Heart left ventricle (tissue), 16 donors: ENCODE results near the gene CMIP. TPM values are rescaled to one million over a fixed set of nuclear protein-coding genes. Genes with fewer than 3 reads are reported as not detected.

ENCODE experiments used
- ATAC-seq, 4 donors: fragments of 200-7000 bp; cut with Tn5 transposase; one replicate each; pipeline ENCODE4 v1.9.1; 2020 to 2022; ENCODE audit warnings: moderate library complexity in 4 of 4, mild to moderate bottlenecking in 3 of 4, moderate number of reproducible peaks in 1 of 4
- DNase-seq, 5 donors: peaks; one replicate each; pipeline ENCODE4 v3.0.0-alpha.2; 2020
- H3K27ac ChIP-seq, 12 donors: fragments of 200-600 bp; sonication (generic) in 4 of 12; one replicate each; pipeline versions ENCODE4 v1.5.0 to v1.8.0; 2016 to 2022; ENCODE audit warnings: mild to moderate bottlenecking in 2 of 12
- H3K27me3 ChIP-seq, 9 donors: fragments of 200-600 bp; sonication (generic) in 2 of 9; one replicate each; pipeline versions ENCODE4 v1.5.1 to v1.8.0; 2016 to 2022; ENCODE audit warnings: mild to moderate bottlenecking in 3 of 9
- H3K36me3 ChIP-seq, 9 donors: fragments of 200-600 bp; sonication (generic) in 2 of 9; one replicate each; pipeline versions ENCODE4 v1.5.0 to v1.8.0; 2018 to 2022; ENCODE audit warnings: mild to moderate bottlenecking in 2 of 9
- H3K4me1 ChIP-seq, 12 donors: fragments of 200-600 bp; sonication (generic) in 4 of 12; one replicate each; pipeline versions ENCODE4 v1.5.0 to v1.8.0; 2016 to 2022; ENCODE audit warnings: mild to moderate bottlenecking in 3 of 12
- H3K4me3 ChIP-seq, 12 donors: fragments of 200-600 bp; sonication (generic) in 4 of 12; one replicate each; pipeline versions ENCODE4 v1.5.0 to v1.8.0; 2017 to 2022; ENCODE audit warnings: mild to moderate bottlenecking in 9 of 12, moderate library complexity in 4 of 12
- H3K9me3 ChIP-seq, 12 donors: fragments of 200-600 bp; sonication (generic) in 4 of 12; one replicate each; pipeline versions ENCODE4 v1.5.0 to v1.8.0; 2016 to 2022; ENCODE audit warnings: mild to moderate bottlenecking in 1 of 12
- POLR2A ChIP-seq, 2 donors: fragments of 450-650 bp; IDR thresholded peaks; one replicate each; pipeline ENCODE4 v1.6.1; 2017; ENCODE audit warnings: antibody characterized with exemption in 2 of 2, mild to moderate bottlenecking in 2 of 2, moderate library complexity in 2 of 2
- WGBS, 4 donors: extraction: QIAGEN DNeasy Blood & Tissue Kit in 2 of 4; methylation state at CpG; one replicate each; pipeline versions ENCODE4 v1.1.5 to v1.1.7; 2013 to 2018; 5-methylcytosine and 5-hydroxymethylcytosine counted together
- intact Hi-C, 10 donors: fragments of 100-400 bp; cut with DNase I; formaldehyde crosslinking; loops; one replicate each; pipeline versions ENCODE4 v1.11.1 to v1.14.2; 2022
- polyA plus RNA-seq, 2 donors: library from polyadenylated mRNA; stranded (reverse); fragments of 200-250 nt; gene quantifications; one replicate each; pipeline ENCODE4 v1.2.3, GENCODE V29; 2013
- total RNA-seq, 9 donors: library from RNA; depleted of rRNA in 2 of 9; stranded (reverse); fragments of >200 nt in 2 of 9; fragmentation: NEBNext Ultra II Directional in 3 of 9; extraction: Animal tissue kit (Norgen Biotek cat#: 25700) in 3 of 9; gene quantifications; one replicate each; pipeline versions ENCODE4 v1.1.0 to v1.2.4, GENCODE V29; 2016 to 2023
- TF ChIP-seq, protein P1 (sequence below), 12 donors: fragments of 200-600 bp; sonication (generic) in 4 of 12; IDR thresholded peaks; one replicate each; pipeline versions ENCODE4 v1.5.0 to v1.8.0; 2018 to 2022; ENCODE audit warnings: antibody characterized with exemption in 12 of 12, mild to moderate bottlenecking in 5 of 12
- donor health status: ischemic (EF 13 %, LVEDD 7.1; RV severe dilation, severe dysfunction).
- donor health status: healthy with polysubstance abuse.
- donor health status: DM: no; HTN: yes; CAD: no.
- donor health status: DM: no; HTN: no; CAD: no.
- donor health status: ischemic (EF 25% LVEDD 6.9; RV normal size, moderate dysfunction).
- donor health status: ischemic (EF 25% LVEDD 5.7; RV mildly dilated, moderate dysfunction).
- donor health status: healthy.
- donor health status: DM: yes; HTN: yes; CAD: no.
- donor health status: ischemic (EF 35%, LVEDD 5.7; RV mildly dilated, moderate dysfunction).
- donor health status: nonischemic (EF 11% LVEDD 7.7; RV severe dilation, severe dysfunction).
- donor health status: DM: yes; HTN: yes; CAD: no.
- donor health status: PGD.
- donor health status: ischemic (EF 29% LVEDD 5.4; RV normal size, mild dysfunction).
- donor health status: nonischemic (EF 23%, LVEDD 6.1; RV moderate dilation, normal function).

The CMIP gene
- total and polyA plus RNA-seq, 11 donors = 4.1 to 48.8 (median 10.6) TPM

DNA sequence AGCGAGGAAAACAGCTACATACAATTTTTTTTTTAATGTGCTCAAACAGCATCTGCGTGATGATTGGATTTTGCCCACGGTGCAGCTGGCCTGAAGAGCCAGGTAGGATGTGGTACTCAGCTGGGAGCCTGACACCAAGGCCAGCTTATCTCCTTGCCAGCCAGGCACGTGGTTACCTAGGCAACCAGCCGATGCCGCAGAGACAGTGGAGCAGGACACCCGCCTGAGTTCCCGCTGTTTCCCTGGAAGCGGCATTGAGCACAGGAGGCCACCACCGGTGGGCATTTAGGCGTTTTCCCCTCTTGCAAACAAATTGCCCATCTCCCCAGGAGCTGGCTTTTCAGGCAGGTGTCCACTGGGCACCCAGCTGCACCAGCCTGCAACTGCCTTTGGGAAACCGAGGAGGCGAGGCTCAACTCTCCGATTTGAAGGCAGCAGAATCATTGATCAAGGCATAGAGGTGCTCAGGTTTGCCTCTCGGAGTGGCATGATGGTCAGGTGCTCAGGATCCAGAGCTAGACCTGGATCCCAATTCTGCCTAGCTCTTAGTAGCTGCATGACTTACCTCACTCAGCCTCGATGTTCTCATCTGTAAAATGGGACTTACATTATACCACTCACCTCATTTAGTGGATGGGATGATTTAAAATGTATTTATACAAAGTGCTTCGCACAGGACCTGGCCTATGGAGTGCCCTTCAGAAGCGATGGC, 196.9 kb downstream of the CMIP start:
- TF ChIP-seq, protein P1, sequence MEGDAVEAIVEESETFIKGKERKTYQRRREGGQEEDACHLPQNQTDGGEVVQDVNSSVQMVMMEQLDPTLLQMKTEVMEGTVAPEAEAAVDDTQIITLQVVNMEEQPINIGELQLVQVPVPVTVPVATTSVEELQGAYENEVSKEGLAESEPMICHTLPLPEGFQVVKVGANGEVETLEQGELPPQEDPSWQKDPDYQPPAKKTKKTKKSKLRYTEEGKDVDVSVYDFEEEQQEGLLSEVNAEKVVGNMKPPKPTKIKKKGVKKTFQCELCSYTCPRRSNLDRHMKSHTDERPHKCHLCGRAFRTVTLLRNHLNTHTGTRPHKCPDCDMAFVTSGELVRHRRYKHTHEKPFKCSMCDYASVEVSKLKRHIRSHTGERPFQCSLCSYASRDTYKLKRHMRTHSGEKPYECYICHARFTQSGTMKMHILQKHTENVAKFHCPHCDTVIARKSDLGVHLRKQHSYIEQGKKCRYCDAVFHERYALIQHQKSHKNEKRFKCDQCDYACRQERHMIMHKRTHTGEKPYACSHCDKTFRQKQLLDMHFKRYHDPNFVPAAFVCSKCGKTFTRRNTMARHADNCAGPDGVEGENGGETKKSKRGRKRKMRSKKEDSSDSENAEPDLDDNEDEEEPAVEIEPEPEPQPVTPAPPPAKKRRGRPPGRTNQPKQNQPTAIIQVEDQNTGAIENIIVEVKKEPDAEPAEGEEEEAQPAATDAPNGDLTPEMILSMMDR (IDR thresholded peaks at IDR 0.05) = no peak
- no peak for TF ChIP-seq POLR2A (IDR thresholded peaks at IDR 0.05)
- DNase-seq (peak in 1 of 5 donors; percentile 49), ATAC-seq (no peak)
- 82 to 86% (median 84%) methylated on average over 13 to 18 of the region's 18 CpGs for WGBS, 4 donors
- H3K27me3 ChIP-seq = no peaks in the 10 kb centered on the region
- no peak overlapping the region for H3K4me3 ChIP-seq
- no peak overlapping the region for H3K27ac ChIP-seq
- intact Hi-C loops = no loop called here
- peaks cover 0 to 13% (median 0%) of the 10 kb centered on the region in 9 donors for H3K36me3 ChIP-seq
- H3K9me3 ChIP-seq = no peaks in the 10 kb centered on the region
- H3K4me1 ChIP-seq = peaks cover 0 to 25% (median 8%) of the 10 kb centered on the region in 12 donors

- WGBS, 4 donors = 82 to 100% (median 98%) methylated on average over 4 of the region's 4 CpGs
- TF ChIP-seq POLR2A (IDR thresholded peaks at IDR 0.05) = no peak
- TF ChIP-seq, protein P1 (IDR thresholded peaks at IDR 0.05) = no peak
- peaks cover 0 to 25% (median 8%) of the 10 kb centered on the region in 12 donors for H3K4me1 ChIP-seq
Measured at GRCh38 chr16:81642107-81642436, 197.5 kb downstream of the CMIP start.

GRCh38 chr16:81642943-81643342, 198.3 kb downstream of the CMIP start:
- no peaks in the 10 kb centered on the region for H3K27me3 ChIP-seq
- 79 to 97% (median 91%) methylated on average over 5 of the region's 5 CpGs for WGBS, 4 donors
- intact Hi-C loops = no loop called here
- H3K36me3 ChIP-seq = peaks cover 0 to 13% (median 0%) of the 10 kb centered on the region in 9 donors
- no peak overlapping the region for H3K4me3 ChIP-seq
- ATAC-seq (no peak), DNase-seq (no peak)
- H3K9me3 ChIP-seq = no peaks in the 10 kb centered on the region
- no peak overlapping the region for H3K27ac ChIP-seq
- TF ChIP-seq, protein P1 (IDR thresholded peaks at IDR 0.05) = no peak
- TF ChIP-seq POLR2A (IDR thresholded peaks at IDR 0.05) = no peak
- peaks cover 0 to 25% (median 8%) of the 10 kb centered on the region in 12 donors for H3K4me1 ChIP-seq

More at GRCh38 chr16:81642107-81642436, 197.5 kb downstream of the CMIP start:
- H3K36me3 ChIP-seq = peaks cover 0 to 13% (median 0%) of the 10 kb centered on the region in 9 donors
- no peak overlapping the region for H3K27ac ChIP-seq
- ATAC-seq (no peak), DNase-seq (no peak)
- intact Hi-C loops = no loop called here
- H3K27me3 ChIP-seq = no peaks in the 10 kb centered on the region
- no peaks in the 10 kb centered on the region for H3K9me3 ChIP-seq
- H3K4me3 ChIP-seq = no peak overlapping the region

DNA sequence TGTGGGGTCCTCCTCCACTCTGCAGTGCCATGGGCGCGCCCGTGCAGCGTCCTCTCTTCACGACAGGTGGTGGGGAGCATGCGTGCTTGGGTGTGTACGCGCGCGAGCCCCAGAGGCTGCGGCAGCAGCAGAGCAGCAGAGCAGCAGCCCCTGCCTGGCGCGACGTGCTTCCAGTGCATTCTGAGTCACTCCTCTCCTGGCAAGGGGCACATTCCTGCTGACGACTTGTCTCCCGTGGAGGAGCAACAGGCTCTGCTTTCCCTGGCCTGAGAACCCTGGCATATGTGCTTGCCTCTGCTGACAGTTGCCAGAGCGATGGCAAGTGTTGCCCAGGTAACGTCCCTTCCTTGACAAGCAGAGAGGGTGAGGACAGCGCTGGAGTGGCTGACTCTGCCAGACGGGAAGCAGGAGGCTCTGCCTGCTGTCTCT, 200.7 kb downstream of the CMIP start:
- intact Hi-C loops = no loop called here
- WGBS, 4 donors = 39 to 55% (median 50%) methylated on average over 16 to 20 of the region's 20 CpGs
- peak; percentile 35 to 93 (median 75) for DNase-seq
- Histone ChIP-seq H3K4me3 (peak overlapping the region in 5 of 12 donors; percentile 0 to 26 (median 12)), H3K9me3 (no peaks in the 10 kb centered on the region), H3K27me3 (no peaks in the 10 kb centered on the region), H3K36me3 (peaks cover 0 to 13% (median 0%) of the 10 kb centered on the region in 9 donors), H3K4me1 (peaks cover 0 to 14% (median 5%) of the 10 kb centered on the region in 12 donors), H3K27ac (peak overlapping the region in 1 of 12 donors; percentile 71)
- TF ChIP-seq, protein P1 (IDR thresholded peaks at IDR 0.05) = no peak
- ATAC-seq = peak; percentile 70 to 96 (median 92)
